H1 (cell line): Measurements from ENCODE around the gene CHI3L1.

Source experiments
- BRCA1 ChIP-seq: IDR thresholded peaks from 2 replicates; pipeline ENCODE4 v1.6.1; 2012; ENCODE audit warnings: low read depth, low read length, improper control_type of control experiment
- CBX8 ChIP-seq: fragments of 300-800, 300-1000 bp; sonication (generic); IDR thresholded peaks from 2 replicates; pipeline ENCODE4 v1.7.1; 2016; ENCODE audit warnings: low read depth, low read length, borderline replicate concordance
- CTBP2 ChIP-seq: IDR thresholded peaks from 2 replicates; pipeline ENCODE4 v1.7.0; 2011; ENCODE audit warnings: borderline replicate concordance, mild to moderate bottlenecking, moderate library complexity, mixed read lengths, low read length; ENCODE audit not compliant: insufficient read depth, insufficient read length
- CTCF ChIP-seq, 3 experiments: IDR thresholded peaks; 1 replicate in 2 of 3; 2 replicates in 1 of 3; pipeline versions ENCODE4 v1.5.1 to v1.6.1; 2011; ENCODE audit warnings: low read length in 3 of 3, mild to moderate bottlenecking in 3 of 3, inconsistent platforms in 2 of 3, low read depth in 1 of 3, moderate library complexity in 1 of 3; ENCODE audit not compliant: insufficient read depth in 1 of 3; ENCODE audit errors: control extremely low read depth in 1 of 3
- MAX ChIP-seq: IDR thresholded peaks from 2 replicates; pipeline ENCODE4 v1.6.1; 2012; ENCODE audit warnings: inconsistent platforms
- RAD21 ChIP-seq, 2 experiments: IDR thresholded peaks in 1 of 2; conservative IDR thresholded peaks in 1 of 2; 2 replicates each; pipeline ENCODE4 v1.6.1; 2011; ENCODE audit warnings: low read depth in 2 of 2, low read length in 2 of 2, improper control_type of control experiment in 1 of 2, inconsistent platforms in 1 of 2, mild to moderate bottlenecking in 1 of 2, moderate library complexity in 1 of 2
- RFX5 ChIP-seq: IDR thresholded peaks from 2 replicates; pipeline ENCODE4 v1.6.1; 2011; ENCODE audit warnings: low read depth, low read length, improper control_type of control experiment, borderline replicate concordance

GRCh38 chr1:203166192-203166940, 20.1 kb downstream of the CHI3L1 start:
- TF ChIP-seq MAX = no peak
- no peak for TF ChIP-seq CTBP2
- TF ChIP-seq RFX5 = no peak
- peak; percentile 15 to 32 (median 17); a peak in 2 of 4 replicates for TF ChIP-seq CTCF (IDR thresholded peaks at IDR 0.05; ENCODE audit: control extremely low read depth in 1 of 3, insufficient read depth in 1 of 3, low read depth in 1 of 3, low read length in 3 of 3)
- TF ChIP-seq CBX8 = no peak
- TF ChIP-seq BRCA1 = no peak
- peak; percentile 5 to 23; a peak in 1 of 4 replicates for TF ChIP-seq RAD21 (IDR thresholded peaks at IDR 0.05 in 1 of 2, conservative IDR thresholded peaks at IDR 0.05 in 1 of 2; ENCODE audit: low read depth in 2 of 2, low read length in 2 of 2)
